GM19351 (cell line): Measurements from ENCODE around the gene MINDY1.

ENCODE experiments used
- ATAC-seq: cut with Tn5 transposase; IDR thresholded peaks from one replicate; pipeline ENCODE4 v1.9.1; 2021; ENCODE audit warnings: mild to moderate bottlenecking, moderate library complexity; ENCODE audit not compliant: unreplicated experiment

Gene MINDY1

GRCh38 chr1:150969626-150970025, 37.1 kb downstream of the MINDY1 start:
- ATAC-seq, result no peak

DNA sequence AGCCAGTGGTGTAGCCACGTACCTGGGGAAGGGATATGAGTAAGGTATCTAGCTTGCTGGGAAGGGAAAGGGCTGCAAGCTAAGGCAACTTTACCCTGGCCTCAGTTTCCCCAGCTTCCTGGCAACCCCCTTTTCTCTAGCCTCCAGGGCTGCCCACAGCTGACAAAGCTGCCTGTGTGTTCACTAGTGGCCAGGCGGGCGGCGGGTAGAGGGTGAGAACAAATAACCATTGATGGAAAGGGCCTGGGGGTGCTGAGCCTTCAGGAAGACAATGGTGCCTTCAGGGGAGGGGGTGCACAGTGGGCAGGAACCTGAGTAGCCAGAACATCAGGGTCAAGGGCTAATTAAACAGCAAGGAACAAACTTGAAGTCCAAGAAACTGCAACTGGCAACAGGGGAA, 38.2 kb downstream of the MINDY1 start:
- ATAC-seq, result no peak

DNA sequence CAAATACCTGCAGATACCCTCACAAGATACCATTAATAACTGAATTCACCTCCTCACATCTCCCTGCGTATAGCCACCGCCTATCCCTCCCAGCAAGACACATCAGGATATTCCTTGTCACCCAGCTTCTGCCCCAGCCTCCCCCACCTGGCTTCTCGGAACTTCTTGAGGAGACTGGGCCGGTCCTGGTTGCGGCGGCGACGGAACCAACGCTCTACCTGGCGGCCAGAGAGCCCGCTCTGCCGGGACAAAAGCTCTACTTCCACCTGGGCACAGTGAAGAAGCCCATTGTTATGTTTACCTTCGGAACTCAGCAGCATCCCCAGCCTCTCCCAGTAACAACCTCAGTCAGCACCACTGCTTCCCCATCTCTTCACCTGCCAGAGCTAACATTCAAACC, 38.8 kb downstream of the MINDY1 start:
- no peak for ATAC-seq

- ATAC-seq, result no peak
Measured at GRCh38 chr1:150966011-150966410, 40.7 kb downstream of the MINDY1 start.

DNA sequence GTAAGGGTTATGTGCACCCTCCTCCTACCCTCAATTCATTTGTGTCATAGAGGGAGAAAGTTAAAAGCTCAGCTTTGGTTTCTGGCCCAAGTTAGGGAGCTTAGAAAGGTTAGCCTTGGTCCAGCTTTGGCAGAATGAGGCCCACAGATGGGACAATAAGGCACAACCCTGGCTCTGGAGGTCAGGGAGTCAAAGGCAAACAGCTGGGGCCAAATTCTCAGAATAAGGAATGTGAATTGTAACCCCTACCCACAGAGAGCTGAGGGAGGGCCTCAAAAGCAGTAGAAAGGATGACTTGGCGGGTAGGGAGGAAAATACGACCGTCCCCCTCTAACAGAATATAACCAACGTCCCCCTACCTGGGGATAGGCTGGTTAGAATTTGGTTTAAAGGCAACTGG, 41.1 kb downstream of the MINDY1 start:
- no peak for ATAC-seq

GRCh38 chr1:150964164-150964489, 42.6 kb downstream of the MINDY1 start:
- ATAC-seq, result no peak

DNA sequence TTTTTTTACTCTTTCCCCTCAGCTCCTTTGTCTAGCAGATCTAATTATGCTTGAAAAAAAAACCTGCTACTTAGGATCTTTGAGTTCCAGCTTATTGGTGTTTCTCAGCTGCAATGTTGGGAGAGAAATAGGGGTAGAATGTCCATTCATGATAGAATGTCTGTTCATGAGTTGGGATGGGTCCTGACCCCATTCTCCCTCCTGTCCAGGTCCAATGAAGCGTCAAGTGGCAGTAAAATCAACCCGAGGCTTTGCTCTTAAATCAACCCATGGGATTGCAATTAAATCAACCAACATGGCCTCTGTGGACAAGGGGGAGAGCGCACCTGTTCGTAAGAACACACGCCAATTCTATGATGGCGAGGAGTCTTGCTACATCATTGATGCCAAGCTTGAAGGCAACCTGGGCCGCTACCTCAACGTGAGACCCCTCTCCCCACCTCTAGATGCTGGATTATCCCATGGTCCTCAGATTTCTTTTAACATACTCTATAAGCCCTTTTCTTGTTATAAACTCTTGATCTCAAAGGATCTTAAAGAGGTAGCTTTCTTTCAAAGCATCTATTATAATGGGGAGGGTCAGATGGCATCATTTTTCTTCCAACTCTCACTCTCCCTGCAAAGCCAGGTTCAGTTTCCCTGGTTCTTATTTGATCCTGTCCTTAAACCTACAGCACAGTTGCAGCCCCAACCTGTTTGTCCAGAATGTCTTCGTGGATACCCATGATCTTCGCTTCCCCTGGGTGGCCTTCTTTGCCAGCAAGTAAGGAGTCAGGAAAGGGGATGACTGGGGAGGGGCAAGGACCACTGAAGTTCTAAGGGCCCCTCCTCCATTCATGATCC, 43.2 kb downstream of the MINDY1 start:
- no peak for ATAC-seq

GRCh38 chr1:150961756-150962155, 44.9 kb downstream of the MINDY1 start:
- no peak for ATAC-seq

GRCh38 chr1:150960646-150961045, 46.1 kb downstream of the MINDY1 start:
- ATAC-seq, result no peak

- no peak for ATAC-seq
Measured at GRCh38 chr1:150957666-150958065, 49.0 kb downstream of the MINDY1 start.

- no peak for ATAC-seq
Measured at GRCh38 chr1:150955280-150955679, 51.4 kb downstream of the MINDY1 start.

- ATAC-seq, result no peak
Measured at GRCh38 chr1:150954708-150955107, 52.0 kb downstream of the MINDY1 start.
